ENCODE results near the gene TFB2M.
"Not testable (repeated sequence)": the region's sequence is repeated elsewhere in the genome, so short reads cannot be mapped to it uniquely, and the experiment has no call there.

Gene TFB2M

DNA sequence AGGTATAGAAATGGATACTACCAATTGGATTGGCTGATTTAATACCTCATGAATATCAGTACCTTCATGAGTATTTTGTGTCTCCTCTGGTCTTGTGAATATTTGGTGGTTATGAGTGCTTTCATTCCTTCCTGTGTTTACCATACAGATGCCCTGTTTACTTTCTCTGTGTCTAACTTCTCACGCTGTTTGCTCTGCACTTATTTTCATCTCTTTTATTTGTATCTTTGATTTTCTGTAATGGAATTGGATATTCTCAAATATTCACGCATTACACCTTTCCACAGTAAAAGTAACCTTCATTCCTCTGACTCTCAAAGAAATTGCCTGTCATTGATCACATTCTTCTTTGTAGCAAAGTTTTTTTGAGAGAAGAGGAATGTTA is 17.0 kb upstream of the TFB2M start:
- Histone ChIP-seq H3K9me3 (ENCODE audit: control insufficient read depth, insufficient read depth, low read depth, low read length) (no peaks in the 10 kb centered on the region), H3K36me3 (ENCODE audit: control insufficient read depth, insufficient read depth, low read length) (peaks cover 4% of the 10 kb centered on the region; the same call in 1 of the 2 replicates), H3K9ac (ENCODE audit: low read length) (no peak overlapping the region), H3K27ac (ENCODE audit: low read depth, low read length) (no peak overlapping the region), H3K27me3 (ENCODE audit: control insufficient read depth, insufficient read depth, low read length) (no peaks in the 10 kb centered on the region), H3K4me1 (ENCODE audit: control insufficient read depth, insufficient read depth, low read length) (no peaks in the 10 kb centered on the region), H3K4me3 (ENCODE audit: low read depth, low read length) (no peak overlapping the region)

DNA sequence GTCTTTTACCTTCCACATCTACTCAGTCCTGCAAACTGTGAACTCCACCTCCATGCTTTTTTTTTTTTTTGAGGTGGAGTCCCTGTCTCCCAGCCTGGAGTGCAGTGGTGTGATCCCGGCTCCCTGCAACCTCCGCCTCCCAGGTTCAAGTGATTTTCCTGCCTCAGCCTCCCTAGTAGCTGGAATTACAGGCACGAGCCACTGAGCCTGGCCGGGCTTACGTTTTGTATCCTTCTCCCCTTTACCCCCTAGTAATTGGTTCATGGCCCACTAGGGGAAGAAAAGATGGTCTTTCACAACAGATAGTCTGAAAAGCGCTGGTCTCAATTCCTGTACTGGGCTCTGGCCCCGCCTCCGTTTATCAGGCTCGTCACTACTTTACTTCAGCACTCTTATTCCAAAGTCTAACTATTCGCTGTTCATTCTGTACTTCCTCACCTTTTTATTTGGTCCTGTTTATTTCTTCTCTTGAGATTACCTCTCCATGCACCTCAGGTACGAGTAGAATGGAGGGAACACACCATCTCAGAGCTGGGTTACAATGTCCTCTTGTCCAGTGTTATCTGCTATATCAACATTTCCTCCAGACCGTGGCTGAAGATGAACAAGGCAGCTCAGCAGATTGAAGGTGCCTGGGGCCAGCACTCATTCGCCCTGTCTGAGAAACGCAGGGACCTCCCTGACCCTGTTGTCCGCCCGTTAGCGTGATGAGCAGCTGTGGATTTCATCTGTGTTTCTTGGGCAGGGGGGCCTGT is 16.4 kb upstream of the TFB2M start:
- no peaks in the 10 kb centered on the region for H3K27me3 ChIP-seq (ENCODE audit: control insufficient read depth, insufficient read depth, low read length)
- H3K36me3 ChIP-seq (ENCODE audit: control insufficient read depth, insufficient read depth, low read length), result peaks cover 4% of the 10 kb centered on the region; the same call in 1 of the 2 replicates
- no peak overlapping the region for H3K27ac ChIP-seq (ENCODE audit: low read depth, low read length)
- H3K4me3 ChIP-seq (ENCODE audit: low read depth, low read length), result no peak overlapping the region
- no peaks in the 10 kb centered on the region for H3K4me1 ChIP-seq (ENCODE audit: control insufficient read depth, insufficient read depth, low read length)
- no peaks in the 10 kb centered on the region for H3K9me3 ChIP-seq (ENCODE audit: control insufficient read depth, insufficient read depth, low read depth, low read length)
- no peak overlapping the region for H3K9ac ChIP-seq (ENCODE audit: low read length)

DNA sequence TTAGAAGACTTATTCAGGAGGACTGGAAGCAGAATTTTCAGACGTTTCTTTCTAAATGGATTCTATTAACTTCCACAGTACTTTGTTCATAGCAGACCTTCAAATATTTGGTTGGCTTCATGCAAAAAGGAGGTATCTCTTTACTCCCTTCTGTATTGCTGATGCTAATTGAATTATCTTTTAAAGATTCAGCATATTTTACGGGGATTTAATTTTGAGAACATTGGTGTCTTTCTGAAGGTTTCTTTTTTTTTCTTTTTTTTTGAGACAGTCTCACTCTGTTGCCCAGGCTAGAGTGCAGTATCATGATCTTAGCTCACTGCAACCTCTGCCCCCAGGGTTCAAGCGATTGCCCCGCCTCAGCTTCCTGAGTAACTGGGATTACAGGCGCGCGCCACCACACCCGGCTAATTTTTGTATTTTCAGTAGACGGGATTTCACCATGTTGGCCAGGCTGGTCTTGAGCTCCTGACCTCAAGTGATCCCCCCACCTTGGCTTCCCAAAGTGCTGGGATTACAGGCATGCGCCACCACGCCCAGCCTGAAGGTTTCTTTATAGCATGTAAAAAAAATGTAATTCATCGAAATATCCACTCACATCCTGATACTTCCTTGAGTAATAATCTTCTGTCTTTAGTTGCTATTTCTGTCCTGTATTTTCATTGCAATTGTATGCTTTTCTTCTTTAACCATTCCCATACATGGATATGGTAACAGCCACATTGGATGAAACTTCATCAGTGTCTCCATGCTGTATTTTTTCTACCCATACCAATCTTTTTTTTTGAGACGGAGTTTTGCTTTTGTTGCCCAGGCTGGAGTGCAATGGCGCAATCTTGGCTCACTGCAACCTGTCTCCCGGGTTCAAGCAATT is 14.7 kb upstream of the TFB2M start:
- no peaks in the 10 kb centered on the region for H3K4me1 ChIP-seq (ENCODE audit: control insufficient read depth, insufficient read depth, low read length)
- peaks cover 4% of the 10 kb centered on the region; the same call in 1 of the 2 replicates for H3K36me3 ChIP-seq (ENCODE audit: control insufficient read depth, insufficient read depth, low read length)
- H3K27me3 ChIP-seq (ENCODE audit: control insufficient read depth, insufficient read depth, low read length), result no peaks in the 10 kb centered on the region
- no peak overlapping the region for H3K27ac ChIP-seq (ENCODE audit: low read depth, low read length)
- no peak overlapping the region for H3K4me3 ChIP-seq (ENCODE audit: low read depth, low read length)
- H3K9me3 ChIP-seq (ENCODE audit: control insufficient read depth, insufficient read depth, low read depth, low read length), result no peaks in the 10 kb centered on the region
- H3K9ac ChIP-seq (ENCODE audit: low read length), result no peak overlapping the region

DNA sequence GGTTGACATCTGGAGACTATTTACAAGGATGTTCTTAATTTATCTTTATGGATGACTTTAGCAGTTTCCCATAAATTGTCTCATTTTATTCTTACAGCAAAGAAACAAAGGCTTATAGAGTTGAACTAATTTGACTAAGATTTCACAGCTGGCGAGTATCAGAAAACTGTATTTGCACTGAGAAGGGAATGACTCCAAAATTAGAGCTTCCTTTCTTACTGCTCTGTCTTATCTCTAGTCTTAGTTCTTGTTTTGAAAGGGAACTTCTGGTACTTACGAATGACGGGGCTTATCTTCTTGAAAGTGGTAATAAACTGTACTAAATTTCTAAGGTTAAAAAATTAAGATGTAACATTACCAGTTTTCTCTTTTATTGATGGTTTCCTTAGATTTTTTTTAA is 13.8 kb upstream of the TFB2M start:
- no peak overlapping the region for H3K9ac ChIP-seq (ENCODE audit: low read length)
- H3K27ac ChIP-seq (ENCODE audit: low read depth, low read length), result no peak overlapping the region
- H3K4me3 ChIP-seq (ENCODE audit: low read depth, low read length), result no peak overlapping the region

DNA sequence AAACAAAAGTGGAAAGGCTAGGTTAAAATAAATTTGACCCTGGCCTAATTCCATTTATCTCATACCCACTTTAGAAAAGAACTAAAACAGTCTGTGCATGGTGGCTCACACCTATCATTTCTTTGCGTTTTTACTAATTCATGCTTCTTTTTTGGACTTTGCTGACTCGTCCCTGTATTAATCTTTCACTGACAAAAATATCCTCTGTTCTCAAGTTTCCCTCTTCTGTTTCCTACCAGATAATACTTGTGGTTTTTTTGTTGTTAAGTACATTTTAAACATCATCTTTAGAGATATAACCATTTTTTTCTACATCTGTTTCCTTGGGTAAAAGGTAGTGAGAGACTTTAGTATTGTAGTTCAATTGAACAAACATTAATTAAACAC is 11.7 kb upstream of the TFB2M start:
- no peaks in the 10 kb centered on the region for H3K4me1 ChIP-seq (ENCODE audit: control insufficient read depth, insufficient read depth, low read length)
- H3K36me3 ChIP-seq (ENCODE audit: control insufficient read depth, insufficient read depth, low read length), result no peaks in the 10 kb centered on the region
- no peak overlapping the region for H3K4me3 ChIP-seq (ENCODE audit: low read depth, low read length)
- H3K9ac ChIP-seq (ENCODE audit: low read length), result no peak overlapping the region
- no peaks in the 10 kb centered on the region for H3K27me3 ChIP-seq (ENCODE audit: control insufficient read depth, insufficient read depth, low read length)
- no peaks in the 10 kb centered on the region for H3K9me3 ChIP-seq (ENCODE audit: control insufficient read depth, insufficient read depth, low read depth, low read length)
- no peak overlapping the region for H3K27ac ChIP-seq (ENCODE audit: low read depth, low read length)

More for the DNA sequence above, 13.8 kb upstream of the TFB2M start:
- Histone ChIP-seq H3K27me3 (ENCODE audit: control insufficient read depth, insufficient read depth, low read length) (no peaks in the 10 kb centered on the region), H3K9me3 (ENCODE audit: control insufficient read depth, insufficient read depth, low read depth, low read length) (no peaks in the 10 kb centered on the region), H3K36me3 (ENCODE audit: control insufficient read depth, insufficient read depth, low read length) (peaks cover 4% of the 10 kb centered on the region; the same call in 1 of the 2 replicates), H3K4me1 (ENCODE audit: control insufficient read depth, insufficient read depth, low read length) (no peaks in the 10 kb centered on the region)

DNA sequence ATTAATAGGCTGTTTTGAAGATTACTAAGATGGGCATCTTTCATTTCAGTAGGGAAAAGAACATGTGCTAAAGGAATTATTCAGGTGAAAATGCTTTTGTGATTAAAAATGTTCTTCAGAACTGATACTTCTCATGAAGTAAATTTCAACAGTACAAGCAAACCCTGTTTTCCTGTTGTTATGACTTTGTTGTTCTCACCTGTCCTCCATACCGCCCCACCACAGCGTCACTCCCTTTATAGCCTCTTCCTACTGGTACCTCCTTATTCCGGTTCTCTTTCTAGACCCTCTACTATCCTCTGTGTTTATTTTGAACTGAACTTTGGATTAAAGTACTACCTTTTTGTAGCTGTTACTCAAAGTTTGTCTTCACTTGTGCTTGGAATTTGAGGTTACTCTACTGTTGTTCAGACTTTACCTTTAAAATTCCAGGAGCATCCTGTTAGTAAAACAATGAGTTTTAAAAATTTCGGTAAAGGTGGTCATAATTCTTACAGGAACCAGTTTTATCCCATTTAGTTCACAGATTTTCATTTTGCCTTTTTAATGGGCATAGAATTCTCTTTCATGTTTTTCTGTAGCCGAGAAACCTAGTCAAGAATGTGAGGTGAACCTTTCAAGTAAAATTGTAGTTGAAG is 11.1 kb upstream of the TFB2M start:
- no peak overlapping the region for H3K9ac ChIP-seq (ENCODE audit: low read length)
- H3K27me3 ChIP-seq (ENCODE audit: control insufficient read depth, insufficient read depth, low read length), result no peaks in the 10 kb centered on the region
- no peaks in the 10 kb centered on the region for H3K9me3 ChIP-seq (ENCODE audit: control insufficient read depth, insufficient read depth, low read depth, low read length)
- no peaks in the 10 kb centered on the region for H3K4me1 ChIP-seq (ENCODE audit: control insufficient read depth, insufficient read depth, low read length)
- no peak overlapping the region for H3K27ac ChIP-seq (ENCODE audit: low read depth, low read length)
- H3K36me3 ChIP-seq (ENCODE audit: control insufficient read depth, insufficient read depth, low read length), result no peaks in the 10 kb centered on the region
- H3K4me3 ChIP-seq (ENCODE audit: low read depth, low read length), result no peak overlapping the region

DNA sequence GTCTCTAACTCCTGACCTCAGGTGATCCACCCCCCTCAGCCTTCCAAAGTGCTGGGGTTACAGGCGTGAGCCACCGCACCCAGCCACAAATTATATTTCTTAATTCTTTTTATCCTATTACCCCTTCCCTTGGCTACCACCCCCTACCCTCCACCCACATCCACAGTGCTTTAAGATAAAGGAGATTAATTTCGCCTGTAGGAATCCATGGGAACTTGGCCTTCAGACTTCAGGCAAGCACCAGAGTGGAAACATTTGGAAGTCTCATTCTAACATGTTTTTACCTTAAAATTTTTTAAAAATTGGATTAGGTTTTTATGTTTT is 10.6 kb upstream of the TFB2M start:
- no peak overlapping the region for H3K9ac ChIP-seq (ENCODE audit: low read length)
- H3K9me3 ChIP-seq (ENCODE audit: control insufficient read depth, insufficient read depth, low read depth, low read length), result no peaks in the 10 kb centered on the region
- H3K36me3 ChIP-seq (ENCODE audit: control insufficient read depth, insufficient read depth, low read length), result no peaks in the 10 kb centered on the region
- H3K4me1 ChIP-seq (ENCODE audit: control insufficient read depth, insufficient read depth, low read length), result no peaks in the 10 kb centered on the region
- no peak overlapping the region for H3K27ac ChIP-seq (ENCODE audit: low read depth, low read length)
- H3K27me3 ChIP-seq (ENCODE audit: control insufficient read depth, insufficient read depth, low read length), result no peaks in the 10 kb centered on the region
- no peak overlapping the region for H3K4me3 ChIP-seq (ENCODE audit: low read depth, low read length)

DNA sequence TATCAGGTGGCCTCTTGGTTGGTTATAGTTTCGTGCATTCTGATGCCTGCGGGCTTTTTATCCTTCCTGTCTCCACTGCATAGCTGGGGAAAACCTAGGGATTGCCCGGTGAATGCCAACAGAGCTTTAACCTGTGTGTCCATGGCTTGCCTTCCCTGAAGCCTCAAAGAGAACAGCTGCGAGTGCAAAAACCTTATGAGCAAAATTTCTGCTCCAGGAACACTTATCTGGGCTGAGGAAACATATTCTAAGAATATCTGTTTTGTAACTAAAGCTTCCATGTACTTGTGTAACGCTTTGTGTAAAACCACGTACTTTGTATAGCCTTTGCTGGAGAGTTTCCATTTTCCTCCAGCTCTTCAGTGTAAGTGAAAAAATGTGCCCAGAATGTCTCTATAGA is 7.4 kb upstream of the TFB2M start:
- no peak overlapping the region for H3K27ac ChIP-seq (ENCODE audit: low read depth, low read length)
- H3K9ac ChIP-seq (ENCODE audit: low read length), result no peak overlapping the region
- H3K36me3 ChIP-seq (ENCODE audit: control insufficient read depth, insufficient read depth, low read length), result no peaks in the 10 kb centered on the region
- H3K4me3 ChIP-seq (ENCODE audit: low read depth, low read length), result no peak overlapping the region
- no peaks in the 10 kb centered on the region for H3K9me3 ChIP-seq (ENCODE audit: control insufficient read depth, insufficient read depth, low read depth, low read length)
- H3K27me3 ChIP-seq (ENCODE audit: control insufficient read depth, insufficient read depth, low read length), result no peaks in the 10 kb centered on the region
- no peaks in the 10 kb centered on the region for H3K4me1 ChIP-seq (ENCODE audit: control insufficient read depth, insufficient read depth, low read length)

DNA sequence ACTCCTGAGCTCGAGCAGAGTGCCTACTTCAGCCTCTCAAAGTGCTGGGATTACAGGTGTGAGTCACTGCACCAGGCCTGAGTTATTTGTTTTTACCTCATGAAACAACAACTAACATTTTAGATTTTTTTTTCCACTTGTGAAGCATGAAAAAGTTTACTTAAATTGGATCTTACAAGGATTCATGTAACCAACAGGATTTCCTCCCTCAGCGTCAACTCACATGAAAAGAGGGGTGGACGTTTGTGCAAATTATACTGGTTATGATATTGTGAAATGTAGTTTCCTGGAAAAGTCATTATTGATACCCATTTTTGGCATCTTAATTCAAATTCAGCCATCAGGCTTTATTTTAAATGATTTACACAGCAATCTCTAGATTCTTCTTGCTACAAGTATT is 6.7 kb upstream of the TFB2M start:
- H3K4me1 ChIP-seq (ENCODE audit: control insufficient read depth, insufficient read depth, low read length), result no peaks in the 10 kb centered on the region
- no peak overlapping the region for H3K9ac ChIP-seq (ENCODE audit: low read length)
- no peak overlapping the region for H3K4me3 ChIP-seq (ENCODE audit: low read depth, low read length)
- no peaks in the 10 kb centered on the region for H3K9me3 ChIP-seq (ENCODE audit: control insufficient read depth, insufficient read depth, low read depth, low read length)
- no peaks in the 10 kb centered on the region for H3K27me3 ChIP-seq (ENCODE audit: control insufficient read depth, insufficient read depth, low read length)
- H3K36me3 ChIP-seq (ENCODE audit: control insufficient read depth, insufficient read depth, low read length), result no peaks in the 10 kb centered on the region
- H3K27ac ChIP-seq (ENCODE audit: low read depth, low read length), result no peak overlapping the region

DNA sequence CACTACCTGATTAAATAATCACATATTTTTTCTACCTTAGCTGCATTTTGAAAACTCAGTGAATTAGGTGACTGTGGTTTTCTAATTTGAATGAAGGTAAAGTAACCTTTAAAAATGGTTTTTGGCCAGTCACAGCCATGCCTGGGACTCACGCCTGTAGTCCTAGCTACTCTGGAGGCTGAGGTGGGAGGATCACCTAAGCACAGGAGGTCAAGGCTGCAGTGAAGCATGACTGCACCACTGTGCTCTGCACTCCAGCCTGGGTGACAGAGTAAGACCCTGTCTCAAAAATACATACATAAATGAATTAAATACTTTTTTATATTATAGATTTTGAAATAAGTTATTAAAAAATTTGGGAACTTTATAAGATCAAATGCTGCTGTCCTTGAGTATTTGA is 5.9 kb upstream of the TFB2M start:
- Histone ChIP-seq H3K27ac (ENCODE audit: low read depth, low read length) (no peak overlapping the region), H3K9me3 (ENCODE audit: control insufficient read depth, insufficient read depth, low read depth, low read length) (no peaks in the 10 kb centered on the region), H3K9ac (ENCODE audit: low read length) (no peak overlapping the region), H3K27me3 (ENCODE audit: control insufficient read depth, insufficient read depth, low read length) (no peaks in the 10 kb centered on the region), H3K36me3 (ENCODE audit: control insufficient read depth, insufficient read depth, low read length) (no peaks in the 10 kb centered on the region), H3K4me1 (ENCODE audit: control insufficient read depth, insufficient read depth, low read length) (0 out of 2 replicates have a peak, but pooled peaks cover 4% of the 10 kb centered on the region), H3K4me3 (ENCODE audit: low read depth, low read length) (no peak overlapping the region)

DNA sequence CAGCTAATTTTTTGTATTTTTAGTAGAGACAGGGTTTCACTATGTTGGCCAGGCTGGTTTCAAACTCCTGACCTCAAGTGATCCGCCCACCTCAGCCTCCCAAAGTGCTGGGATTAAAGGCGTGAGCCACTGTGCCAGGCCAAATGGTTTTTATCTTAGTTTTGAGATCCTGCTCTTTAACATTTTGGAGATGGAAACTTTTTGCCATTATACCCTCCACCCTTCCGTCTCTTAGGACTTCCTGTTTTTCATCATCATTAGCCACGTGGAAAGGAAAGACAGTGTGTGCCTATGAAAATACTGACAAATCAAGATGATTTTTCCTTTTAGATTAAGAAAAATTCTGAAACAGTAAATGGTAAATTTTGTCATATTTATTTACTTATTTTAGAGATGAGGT is 5.2 kb upstream of the TFB2M start:
- H3K4me3 ChIP-seq (ENCODE audit: low read depth, low read length); H3K4me1 ChIP-seq (ENCODE audit: control insufficient read depth, insufficient read depth, low read length); H3K9me3 ChIP-seq (ENCODE audit: control insufficient read depth, insufficient read depth, low read depth, low read length); H3K27ac ChIP-seq (ENCODE audit: low read depth, low read length); H3K36me3 ChIP-seq (ENCODE audit: control insufficient read depth, insufficient read depth, low read length); H3K9ac ChIP-seq (ENCODE audit: low read length); H3K27me3 ChIP-seq (ENCODE audit: control insufficient read depth, insufficient read depth, low read length): not testable (repeated sequence)
